Ramos (cell line): Measurements from ENCODE around the gene PRKN.
"Not testable (repeated sequence)": the region's sequence is repeated elsewhere in the genome, so short reads cannot be mapped to it uniquely, and the experiment has no call there.

Experiments used
- in situ Hi-C: fragments of 300-500 bp; cut with MboI; formaldehyde crosslinking; loops from one replicate; pipeline ENCODE4 v1.14.3; 2022; ENCODE audit warnings: low sequenced_read_pairs; ENCODE audit not compliant: unreplicated experiment

The PRKN gene

GRCh38 chr6:161313475-161313874, 1414.1 kb downstream of the PRKN start:
- in situ Hi-C loops: not testable (repeated sequence)

GRCh38 chr6:161309774-161310173, 1417.8 kb downstream of the PRKN start:
- in situ Hi-C loops: not testable (repeated sequence)

GRCh38 chr6:161308075-161308655, 1419.4 kb downstream of the PRKN start:
- in situ Hi-C loops: no loop called here

GRCh38 chr6:161305860-161306259, 1421.7 kb downstream of the PRKN start:
- in situ Hi-C loops: no loop called here

- in situ Hi-C loops: no loop called here
These were observed 1423.8 kb downstream of the PRKN start for GRCh38 chr6:161303628-161304340.

GRCh38 chr6:161302949-161303348, 1424.6 kb downstream of the PRKN start:
- in situ Hi-C loops: no loop called here

- in situ Hi-C loops: no loop called here
These were observed 1426.2 kb downstream of the PRKN start for GRCh38 chr6:161301338-161301737.

- in situ Hi-C loops: no loop called here
These were observed 1426.7 kb downstream of the PRKN start for GRCh38 chr6:161300823-161301222.

GRCh38 chr6:161299726-161300125, 1427.8 kb downstream of the PRKN start:
- in situ Hi-C loops: no loop called here
